ENCODE measurements around the gene TIMM50. TPM values are rescaled to one million over a fixed set of nuclear protein-coding genes. Genes with fewer than 3 reads are reported as not detected.

TIMM50 gene
- total and polyA plus RNA-seq, 4 donors = 24.3 to 39.9 (median 30.5) TPM

DNA sequence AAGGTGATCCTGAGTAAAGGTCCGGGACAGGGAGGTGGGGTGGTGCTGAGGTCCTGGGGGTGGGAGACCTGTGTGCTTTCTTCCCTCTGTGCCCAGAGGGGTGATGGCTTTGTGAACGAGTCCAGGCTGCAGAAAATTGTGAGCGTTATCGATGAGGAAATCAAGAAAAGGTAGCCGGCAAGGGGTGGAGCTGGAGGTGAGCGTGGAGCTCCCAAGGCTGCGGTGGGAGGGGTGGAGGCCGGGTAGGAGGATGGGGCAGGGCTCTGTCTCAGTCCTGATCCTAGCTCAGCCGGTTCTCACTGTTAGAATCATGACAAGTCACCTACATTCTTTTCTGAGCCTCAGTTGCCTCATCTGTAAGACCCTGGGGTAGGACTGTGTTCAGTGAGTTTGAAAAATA is 38.3 kb downstream of the TIMM50 start:
- H3K27ac ChIP-seq (ENCODE audit: low read depth in 1 of 2, low read length in 2 of 2) = no peak overlapping the region
- no peak overlapping the region for H3K9ac ChIP-seq (ENCODE audit: low read depth in 1 of 2, low read length in 2 of 2)
- H3K9me3 ChIP-seq (ENCODE audit: control insufficient read depth in 4 of 4, low read length in 3 of 4) = no peaks in the 10 kb centered on the region
- H3K27me3 ChIP-seq (ENCODE audit: control insufficient read depth in 4 of 4, insufficient read depth in 4 of 4, low read length in 3 of 4) = peaks cover 0 to 15% (median 9%) of the 10 kb centered on the region in 4 donors
- 71% methylated on average over 9 of the region's 9 CpGs for WGBS
- H3K36me3 ChIP-seq (ENCODE audit: control insufficient read depth in 4 of 4, insufficient read depth in 3 of 4, low read depth in 1 of 4, low read length in 3 of 4) = no peaks in the 10 kb centered on the region
- TF ChIP-seq HNF4G (IDR thresholded peaks at IDR 0.05) = no peak
- TF ChIP-seq ZBTB33 (IDR thresholded peaks at IDR 0.05) = no peak
- TF ChIP-seq RAD21 (IDR thresholded peaks at IDR 0.05) = no peak
- no peak for TF ChIP-seq HNF4A (conservative IDR thresholded peaks at IDR 0.05)
- TF ChIP-seq NR2F2 (IDR thresholded peaks at IDR 0.05) = no peak
- TF ChIP-seq ATF3 (IDR thresholded peaks at IDR 0.05) = no peak
- TF ChIP-seq RXRA (IDR thresholded peaks at IDR 0.05) = no peak
- TF ChIP-seq CTCF (IDR thresholded peaks at IDR 0.05; ENCODE audit: low read depth, low read length, missing input control) = no peak
- no peak for TF ChIP-seq EGR1 (IDR thresholded peaks at IDR 0.05; ENCODE audit: low read depth in 2 of 2)
- TF ChIP-seq SP1 (IDR thresholded peaks at IDR 0.05) = no peak
- no peak for TF ChIP-seq GABPA (IDR thresholded peaks at IDR 0.05 in 1 of 2, conservative IDR thresholded peaks at IDR 0.05 in 1 of 2)
- TF ChIP-seq JUND (IDR thresholded peaks at IDR 0.05) = no peak
- TF ChIP-seq, protein P1, sequence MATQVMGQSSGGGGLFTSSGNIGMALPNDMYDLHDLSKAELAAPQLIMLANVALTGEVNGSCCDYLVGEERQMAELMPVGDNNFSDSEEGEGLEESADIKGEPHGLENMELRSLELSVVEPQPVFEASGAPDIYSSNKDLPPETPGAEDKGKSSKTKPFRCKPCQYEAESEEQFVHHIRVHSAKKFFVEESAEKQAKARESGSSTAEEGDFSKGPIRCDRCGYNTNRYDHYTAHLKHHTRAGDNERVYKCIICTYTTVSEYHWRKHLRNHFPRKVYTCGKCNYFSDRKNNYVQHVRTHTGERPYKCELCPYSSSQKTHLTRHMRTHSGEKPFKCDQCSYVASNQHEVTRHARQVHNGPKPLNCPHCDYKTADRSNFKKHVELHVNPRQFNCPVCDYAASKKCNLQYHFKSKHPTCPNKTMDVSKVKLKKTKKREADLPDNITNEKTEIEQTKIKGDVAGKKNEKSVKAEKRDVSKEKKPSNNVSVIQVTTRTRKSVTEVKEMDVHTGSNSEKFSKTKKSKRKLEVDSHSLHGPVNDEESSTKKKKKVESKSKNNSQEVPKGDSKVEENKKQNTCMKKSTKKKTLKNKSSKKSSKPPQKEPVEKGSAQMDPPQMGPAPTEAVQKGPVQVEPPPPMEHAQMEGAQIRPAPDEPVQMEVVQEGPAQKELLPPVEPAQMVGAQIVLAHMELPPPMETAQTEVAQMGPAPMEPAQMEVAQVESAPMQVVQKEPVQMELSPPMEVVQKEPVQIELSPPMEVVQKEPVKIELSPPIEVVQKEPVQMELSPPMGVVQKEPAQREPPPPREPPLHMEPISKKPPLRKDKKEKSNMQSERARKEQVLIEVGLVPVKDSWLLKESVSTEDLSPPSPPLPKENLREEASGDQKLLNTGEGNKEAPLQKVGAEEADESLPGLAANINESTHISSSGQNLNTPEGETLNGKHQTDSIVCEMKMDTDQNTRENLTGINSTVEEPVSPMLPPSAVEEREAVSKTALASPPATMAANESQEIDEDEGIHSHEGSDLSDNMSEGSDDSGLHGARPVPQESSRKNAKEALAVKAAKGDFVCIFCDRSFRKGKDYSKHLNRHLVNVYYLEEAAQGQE (IDR thresholded peaks at IDR 0.05) = no peak
- TF ChIP-seq FOXA2 (IDR thresholded peaks at IDR 0.05) = no peak
- TF ChIP-seq TAF1 (conservative IDR thresholded peaks at IDR 0.05) = no peak
- no peak for TF ChIP-seq MAX (IDR thresholded peaks at IDR 0.05)
- TF ChIP-seq FOXA1 (IDR thresholded peaks at IDR 0.05) = no peak
- TF ChIP-seq YY1 (IDR thresholded peaks at IDR 0.05) = no peak
- no peak for DNase-seq (ENCODE audit: low spot score)
- peaks cover 5 to 12% (median 7%) of the 10 kb centered on the region in 4 donors for H3K4me1 ChIP-seq (ENCODE audit: control insufficient read depth in 4 of 4, insufficient read depth in 4 of 4, low read length in 3 of 4)
- no peak overlapping the region for H3K4me3 ChIP-seq (ENCODE audit: low read depth in 1 of 3, low read length in 3 of 3)

All from liver (tissue), 9 donors.